HG02981 (cell line): ENCODE results near the gene CRELD2.

Experiments
- ATAC-seq: cut with Tn5 transposase; IDR thresholded peaks from one replicate; pipeline ENCODE4 v1.9.1; 2021; ENCODE audit warnings: mild to moderate bottlenecking, moderate library complexity; ENCODE audit not compliant: unreplicated experiment

CRELD2 gene

GRCh38 chr22:49910229-49911155, 7.9 kb upstream of the CRELD2 start:
- no peak for ATAC-seq

DNA sequence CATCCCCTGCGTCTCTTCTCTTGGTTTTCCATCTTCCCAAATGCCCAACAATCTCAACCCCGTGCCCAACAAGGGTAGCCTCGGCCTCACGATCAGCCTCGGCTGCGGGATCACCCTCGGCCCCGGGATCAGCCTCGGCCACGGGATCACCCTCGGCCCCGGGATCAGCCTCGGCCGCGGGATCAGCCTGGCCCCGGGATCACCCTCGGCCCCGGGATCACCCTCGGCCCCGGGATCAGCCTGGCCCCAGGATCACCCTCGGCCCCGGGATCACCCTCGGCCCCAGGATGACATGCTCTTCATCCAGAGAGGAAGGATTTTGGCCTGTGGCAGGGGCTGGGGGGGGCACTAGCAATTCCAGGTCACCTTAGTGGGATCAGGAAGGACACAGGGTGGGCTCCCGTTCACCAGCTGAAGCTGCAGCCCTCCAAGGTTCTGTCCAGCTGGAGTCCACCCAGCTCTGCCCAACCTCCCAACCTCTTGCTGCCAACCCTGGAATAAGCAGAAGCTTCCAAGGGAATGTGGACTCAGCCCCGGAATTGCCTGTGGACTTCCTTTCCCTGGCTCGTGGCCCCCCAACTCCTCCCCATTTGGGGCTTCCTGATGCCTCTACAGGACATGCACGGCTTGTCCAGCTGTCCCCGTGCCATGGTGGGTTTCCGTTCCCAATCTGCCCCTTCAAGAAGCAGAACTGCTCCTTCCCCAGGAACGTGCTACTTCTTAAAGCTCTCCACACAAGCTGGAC, 6.4 kb upstream of the CRELD2 start:
- no peak for ATAC-seq

DNA sequence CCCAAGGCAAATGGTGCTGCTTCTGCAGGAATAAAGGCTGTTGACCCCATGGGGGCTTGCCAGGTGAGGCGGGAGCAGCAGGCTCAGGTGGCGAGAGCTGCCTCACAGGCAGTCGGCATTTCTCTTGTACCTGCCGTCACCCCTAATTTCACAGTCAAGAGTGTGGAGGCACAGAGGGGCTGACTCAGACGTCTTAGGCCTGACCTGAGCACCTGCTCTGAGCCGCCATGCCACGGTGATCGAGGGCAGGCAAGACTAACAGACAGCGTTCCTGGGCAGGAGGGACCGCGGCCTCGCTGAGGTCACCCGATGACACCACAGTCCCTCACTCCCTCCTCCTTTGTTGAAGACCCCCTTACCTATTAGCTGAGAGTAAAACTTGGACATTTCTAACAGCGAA, 5.4 kb upstream of the CRELD2 start:
- ATAC-seq, result no peak

DNA sequence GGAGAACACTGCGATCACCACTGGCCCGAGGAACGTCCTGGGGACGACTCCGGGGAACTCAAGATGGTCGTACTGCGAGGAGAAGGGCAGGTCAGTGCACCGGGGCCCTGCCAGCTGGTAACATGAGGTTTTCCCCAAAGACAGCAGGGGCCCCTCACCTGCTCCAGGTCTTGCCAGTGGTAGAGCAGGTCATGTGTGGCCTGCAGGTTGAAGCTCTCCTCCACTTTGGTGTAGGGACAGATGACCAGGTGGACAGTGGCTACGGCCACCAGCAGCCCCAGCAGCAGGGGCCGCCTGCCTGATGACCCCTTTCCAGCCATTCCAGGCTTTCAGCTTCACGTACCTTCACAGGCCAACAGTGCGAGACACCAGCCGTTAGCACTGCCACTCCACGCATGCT, 5.0 kb upstream of the CRELD2 start:
- ATAC-seq, result no peak

GRCh38 chr22:49914256-49914655, 4.2 kb upstream of the CRELD2 start:
- ATAC-seq, result no peak

DNA sequence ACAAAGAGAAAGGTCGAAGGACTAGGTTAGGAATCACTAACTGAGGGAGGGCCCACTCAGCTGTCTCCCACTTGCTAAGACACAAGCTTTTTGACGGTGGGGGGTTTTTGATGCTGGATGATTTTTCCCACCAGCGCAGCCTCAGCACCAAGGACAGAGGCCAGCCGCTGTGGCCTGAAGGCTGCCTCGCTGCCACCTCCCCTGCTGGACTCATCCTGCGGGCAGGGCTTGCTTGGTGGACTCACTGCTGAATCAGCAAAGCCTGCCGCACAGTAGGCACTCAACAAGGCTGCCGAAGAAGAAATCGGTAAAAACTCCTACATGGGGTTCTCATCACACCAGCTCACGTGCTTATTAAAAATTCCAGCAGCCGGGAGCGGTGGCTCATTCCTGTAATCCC, 2.8 kb upstream of the CRELD2 start:
- no peak for ATAC-seq

DNA sequence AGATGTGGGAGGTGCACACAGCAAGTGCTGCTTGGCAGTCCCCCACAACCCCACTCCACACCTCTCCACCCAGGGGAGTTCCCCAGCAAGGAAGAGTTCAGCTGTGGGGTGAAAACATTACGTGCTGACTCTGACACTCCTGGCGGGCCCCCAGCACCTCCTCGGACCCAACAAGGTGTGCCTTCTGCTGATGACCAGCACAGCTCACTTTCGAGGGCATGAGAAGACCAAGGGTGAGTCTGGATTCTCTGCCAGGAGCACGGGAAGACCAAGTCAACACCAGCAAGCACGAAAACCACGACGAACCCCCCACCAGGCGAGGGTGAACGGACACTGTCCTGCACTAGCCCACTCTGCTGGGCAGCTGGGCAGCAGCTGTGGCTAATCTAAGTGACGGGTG, 1.6 kb upstream of the CRELD2 start:
- no peak for ATAC-seq

GRCh38 chr22:49918911-49919881, 762 bp downstream of the CRELD2 start:
- ATAC-seq, result no peak

- ATAC-seq, result no peak
Measured at GRCh38 chr22:49920859-49921258, 2.4 kb downstream of the CRELD2 start.

DNA sequence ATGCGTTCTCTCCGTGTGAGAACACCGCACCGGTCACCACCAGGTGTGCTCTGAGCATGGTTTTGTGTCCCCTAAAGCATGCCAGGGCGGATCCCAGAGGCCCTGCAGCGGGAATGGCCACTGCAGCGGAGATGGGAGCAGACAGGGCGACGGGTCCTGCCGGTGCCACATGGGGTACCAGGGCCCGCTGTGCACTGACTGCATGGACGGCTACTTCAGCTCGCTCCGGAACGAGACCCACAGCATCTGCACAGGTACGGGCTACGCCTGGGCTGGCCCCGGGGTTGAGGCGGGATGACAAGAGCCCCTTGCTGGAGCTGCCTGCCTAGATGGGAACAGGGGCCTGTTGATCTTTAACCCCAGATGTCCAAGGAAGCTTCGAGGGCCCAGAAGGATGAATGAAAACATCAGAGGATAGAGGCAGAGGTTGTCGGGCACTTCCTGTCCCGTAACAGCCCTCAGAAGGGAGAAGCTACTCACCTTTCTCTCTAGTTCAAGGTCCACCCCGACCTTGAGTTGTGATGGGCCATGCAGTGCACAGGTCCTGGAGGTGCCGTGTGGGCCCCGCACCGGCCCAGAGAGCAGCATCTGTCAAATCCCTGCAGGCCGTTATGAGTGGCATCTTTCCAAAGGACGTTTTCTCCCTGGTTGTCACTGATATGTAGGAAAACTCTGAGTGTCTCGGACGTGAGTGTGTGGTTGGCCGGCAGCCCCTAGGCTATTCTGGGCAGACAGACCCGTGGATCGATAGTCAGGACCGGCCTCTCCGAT, 3.3 kb downstream of the CRELD2 start:
- ATAC-seq, result no peak

GRCh38 chr22:49922484-49922883, 4.0 kb downstream of the CRELD2 start:
- ATAC-seq, result no peak

GRCh38 chr22:49922926-49923325, 4.5 kb downstream of the CRELD2 start:
- ATAC-seq, result no peak

DNA sequence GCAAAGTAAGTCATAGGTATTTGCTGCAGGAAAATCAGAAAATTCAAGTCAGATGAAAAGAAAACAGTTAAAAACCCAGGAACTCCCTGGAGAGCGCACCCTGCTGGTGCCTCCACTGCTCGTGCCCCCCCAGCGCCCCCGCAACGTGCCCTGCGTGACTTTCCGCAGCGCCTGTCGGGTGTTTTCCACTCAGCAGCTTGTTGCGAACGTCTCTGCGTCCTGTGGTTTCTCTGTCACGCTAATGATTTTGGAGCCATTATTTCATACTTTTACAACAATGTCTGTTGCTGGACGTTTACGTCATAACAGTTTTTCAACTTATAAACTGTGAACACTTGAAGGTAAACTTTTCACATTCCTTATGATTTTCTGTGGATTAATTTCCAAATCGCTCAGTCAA, 5.0 kb downstream of the CRELD2 start:
- ATAC-seq, result no peak

DNA sequence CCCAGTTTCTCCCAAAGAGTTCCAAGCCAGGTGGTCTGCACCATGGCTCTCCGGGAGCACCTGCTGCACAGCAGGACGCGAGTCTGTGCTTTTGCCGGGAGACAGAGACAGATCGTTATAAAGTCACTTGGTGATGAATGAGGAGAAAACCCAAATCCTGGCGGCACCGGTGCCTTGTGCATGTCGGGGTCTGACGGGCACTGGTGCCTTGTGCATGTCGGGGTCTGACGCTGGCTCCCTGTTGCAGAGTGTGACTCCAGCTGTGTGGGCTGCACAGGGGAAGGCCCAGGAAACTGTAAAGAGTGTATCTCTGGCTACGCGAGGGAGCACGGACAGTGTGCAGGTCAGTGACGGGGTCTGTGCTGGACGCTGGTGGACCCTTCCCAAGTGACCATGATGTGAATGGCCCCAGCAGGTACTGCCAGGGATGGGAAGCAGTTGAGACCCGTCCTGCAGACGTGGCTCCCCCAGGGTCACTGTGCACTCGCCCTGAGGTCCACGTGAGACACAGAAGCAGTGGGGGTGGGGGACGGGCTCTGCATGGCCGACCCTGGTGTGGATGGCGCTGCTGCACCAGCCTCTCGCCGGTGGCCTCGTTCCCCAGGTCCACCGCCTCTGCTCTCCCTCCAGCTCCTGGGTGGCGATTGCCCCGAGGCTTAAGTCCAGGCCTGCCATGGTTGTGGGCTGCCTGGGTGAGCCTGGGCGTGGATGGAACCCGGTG, 5.8 kb downstream of the CRELD2 start:
- ATAC-seq, result no peak

DNA sequence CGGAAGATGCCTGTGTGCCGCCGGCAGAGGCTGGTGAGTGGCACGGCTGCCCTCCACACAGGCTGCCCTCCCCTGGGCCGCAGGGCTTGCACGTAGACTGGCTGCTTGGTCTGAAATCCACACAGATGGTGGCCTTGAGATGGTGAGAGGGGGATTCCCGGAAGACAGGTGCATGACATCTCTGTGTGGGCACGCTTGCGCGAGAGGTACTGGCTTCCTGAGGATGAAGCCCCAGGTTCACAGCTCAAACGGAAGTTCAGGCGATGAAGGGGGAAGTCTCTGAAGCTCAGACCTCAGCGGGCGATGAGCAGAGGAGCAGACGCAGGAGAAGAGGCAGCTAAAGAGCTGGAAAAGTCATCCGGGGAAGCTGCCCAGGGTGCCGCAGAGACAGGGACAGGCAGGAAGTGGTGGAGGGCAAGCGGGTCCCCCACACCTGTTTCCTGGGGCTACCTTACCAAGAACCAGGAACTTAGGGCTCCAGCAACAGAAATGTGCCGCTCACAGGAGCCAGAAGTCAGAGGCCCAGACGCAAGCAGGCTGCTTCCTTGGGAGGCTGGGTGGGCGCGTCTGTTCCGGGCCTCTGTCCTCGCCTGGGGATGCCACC, 7.2 kb downstream of the CRELD2 start:
- no peak for ATAC-seq

- no peak for ATAC-seq
Measured at GRCh38 chr22:49926916-49927315, 8.5 kb downstream of the CRELD2 start.

- ATAC-seq, result no peak
Measured at GRCh38 chr22:49927483-49928184, 9.2 kb downstream of the CRELD2 start.

DNA sequence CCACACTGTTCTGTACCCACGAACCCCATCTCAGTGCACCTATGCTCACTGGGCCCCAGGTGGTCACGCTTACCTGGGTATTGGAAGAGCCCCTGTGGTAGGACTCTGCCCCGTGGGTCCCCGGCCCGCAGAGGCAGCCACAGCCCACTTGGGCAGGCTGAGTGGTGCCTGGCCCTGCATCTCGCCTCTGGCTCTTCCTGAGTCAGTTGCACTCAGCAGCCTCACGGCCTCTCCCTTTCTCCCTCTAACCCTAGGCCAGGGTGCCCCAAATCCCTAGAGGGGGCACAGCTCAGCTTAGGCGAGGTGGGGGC, 9.7 kb downstream of the CRELD2 start:
- ATAC-seq, result no peak
